Gastrocnemius medialis (tissue), 4 donors: Measurements from ENCODE around the gene WDR45.

ENCODE experiments used
- POLR2A ChIP-seq, 2 donors: fragments of 450-650 bp; IDR thresholded peaks; one replicate each; pipeline ENCODE4 v1.6.1; 2017; ENCODE audit warnings: antibody characterized with exemption in 2 of 2, mild to moderate bottlenecking in 2 of 2, moderate library complexity in 2 of 2
- TF ChIP-seq, protein P1 (sequence below), 5 experiments: fragments of 450-650 bp in 3 of 5; fragments of 200-600 bp in 2 of 5; sonication (generic) in 2 of 5; IDR thresholded peaks in 4 of 5; conservative IDR thresholded peaks in 1 of 5; 1 replicate in 4 of 5; 2 replicates in 1 of 5; pipeline ENCODE4 v1.5.1; 2016 to 2019; ENCODE audit warnings: antibody characterized with exemption in 5 of 5, mild to moderate bottlenecking in 3 of 5, moderate library complexity in 3 of 5

DNA sequence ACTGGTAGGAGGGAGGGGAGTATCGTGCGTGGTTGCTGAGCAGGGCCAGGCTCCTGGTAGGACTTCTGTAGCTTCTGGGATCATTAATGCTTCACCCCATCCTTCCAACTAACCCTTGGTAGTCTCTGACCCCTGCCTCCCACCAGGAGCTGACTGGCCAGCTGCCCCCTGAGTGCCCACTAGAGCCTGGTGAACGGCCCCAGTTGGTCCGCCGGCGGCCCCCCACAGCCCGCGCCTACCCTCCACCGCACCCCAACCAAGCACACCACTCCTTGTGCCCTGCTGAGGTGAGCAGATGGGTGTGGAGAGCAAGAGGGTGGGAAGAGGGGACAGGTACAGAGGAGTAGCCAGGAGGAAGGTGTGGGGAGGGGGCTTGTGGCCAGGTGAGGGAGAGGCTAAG is 16.0 kb downstream of the WDR45 start:
- TF ChIP-seq, protein P1, sequence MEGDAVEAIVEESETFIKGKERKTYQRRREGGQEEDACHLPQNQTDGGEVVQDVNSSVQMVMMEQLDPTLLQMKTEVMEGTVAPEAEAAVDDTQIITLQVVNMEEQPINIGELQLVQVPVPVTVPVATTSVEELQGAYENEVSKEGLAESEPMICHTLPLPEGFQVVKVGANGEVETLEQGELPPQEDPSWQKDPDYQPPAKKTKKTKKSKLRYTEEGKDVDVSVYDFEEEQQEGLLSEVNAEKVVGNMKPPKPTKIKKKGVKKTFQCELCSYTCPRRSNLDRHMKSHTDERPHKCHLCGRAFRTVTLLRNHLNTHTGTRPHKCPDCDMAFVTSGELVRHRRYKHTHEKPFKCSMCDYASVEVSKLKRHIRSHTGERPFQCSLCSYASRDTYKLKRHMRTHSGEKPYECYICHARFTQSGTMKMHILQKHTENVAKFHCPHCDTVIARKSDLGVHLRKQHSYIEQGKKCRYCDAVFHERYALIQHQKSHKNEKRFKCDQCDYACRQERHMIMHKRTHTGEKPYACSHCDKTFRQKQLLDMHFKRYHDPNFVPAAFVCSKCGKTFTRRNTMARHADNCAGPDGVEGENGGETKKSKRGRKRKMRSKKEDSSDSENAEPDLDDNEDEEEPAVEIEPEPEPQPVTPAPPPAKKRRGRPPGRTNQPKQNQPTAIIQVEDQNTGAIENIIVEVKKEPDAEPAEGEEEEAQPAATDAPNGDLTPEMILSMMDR (IDR thresholded peaks at IDR 0.05 in 4 of 5, conservative IDR thresholded peaks at IDR 0.05 in 1 of 5) = no peak
- no peak for TF ChIP-seq POLR2A (IDR thresholded peaks at IDR 0.05)
